K562 (cell line): ENCODE data around the gene UNC13A. TPM values are rescaled to one million over a fixed set of nuclear protein-coding genes. Genes with fewer than 3 reads are reported as not detected.

ENCODE experiments used
- ATAC-seq: fragments of 200-7000 bp; cut with Tn5 transposase; 3 replicates; pipeline ENCODE4 v1.9.1; 2020; ENCODE audit warnings: moderate library complexity
- BruUV-seq: library from RNA; stranded (reverse); fragments of 400-500 nt; replicated peaks from 2 replicates; lab custom pipeline; 2021; lab: Mats Ljungman, UMichigan
- CTCF ChIA-PET: fragments of 300-600 bp; formaldehyde crosslinking; extraction: SDS; loops from one replicate; lab custom pipeline; 2021; ENCODE audit warnings: low intra/inter-chr PET ratio; lab: Yijun Ruan, JAX
- POLR2A ChIA-PET: fragments of 300-600, 350-650 bp; sonication (Branson Sonifier 250); formaldehyde crosslinking; extraction: SDS; loops from one replicate; lab custom pipeline; 2021; ENCODE audit warnings: antibody characterized with exemption, inconsistent platforms; lab: Yijun Ruan, JAX
- DNase-seq, 4 experiments: peaks; one replicate each; pipeline versions ENCODE4 v3.0.0 to v3.0.0-alpha.2; 2011 to 2018; ENCODE audit warnings: low spot score in 3 of 4, mixed read lengths in 3 of 4; ENCODE audit errors: extremely low read depth in 1 of 4
- FAIRE-seq: peaks from 2 replicates; lab custom pipeline; 2011; peaks lifted over from hg19 to GRCh38; lab: Jason Lieb, UNC
- H2AFZ ChIP-seq: 2 replicates; pipeline ENCODE4 v1.6.0; 2011; ENCODE audit warnings: low read depth, low read length, control low read depth, inconsistent platforms
- H3K27ac ChIP-seq: fragments of 200-600 bp; 3 replicates; pipeline ENCODE4 v1.8.0; 2011; ENCODE audit warnings: low read depth, mild to moderate bottlenecking, control low read depth, inconsistent platforms, low read length, moderate library complexity, mixed read lengths; ENCODE audit errors: extremely low read depth
- H3K27me3 ChIP-seq, 2 experiments: fragments of 300-600 bp in 1 of 2; 2 replicates in 1 of 2; 3 replicates in 1 of 2; pipeline versions ENCODE4 v1.6.0 to v1.8.0; 2011; ENCODE audit warnings: inconsistent platforms in 2 of 2, low read length in 2 of 2, mild to moderate bottlenecking in 1 of 2, mixed read lengths in 1 of 2, moderate library complexity in 1 of 2; ENCODE audit not compliant: control insufficient read depth in 2 of 2, insufficient read depth in 2 of 2
- H3K36me3 ChIP-seq: fragments of 300-600 bp; 3 replicates; pipeline ENCODE4 v1.8.0; 2011; ENCODE audit warnings: mild to moderate bottlenecking, low read length, inconsistent platforms; ENCODE audit not compliant: control insufficient read depth, insufficient read depth
- H3K4me1 ChIP-seq, 2 experiments: fragments of 200-600 bp in 1 of 2; replicated peaks in 1 of 2; 2 replicates in 1 of 2; 3 replicates in 1 of 2; pipeline versions ENCODE4 v1.5.1 to v1.8.0; 2011; ENCODE audit warnings: inconsistent platforms in 2 of 2, low read length in 2 of 2, mild to moderate bottlenecking in 1 of 2, mixed read lengths in 1 of 2, moderate library complexity in 1 of 2; ENCODE audit not compliant: control insufficient read depth in 2 of 2, insufficient read depth in 2 of 2
- H3K4me2 ChIP-seq: 2 replicates; pipeline ENCODE4 v1.6.1; 2011; ENCODE audit warnings: low read length, control low read depth, inconsistent platforms, mixed read lengths; ENCODE audit not compliant: insufficient read depth
- H3K4me3 ChIP-seq: fragments of 200-600 bp; sonication (generic), shearing (Covaris generic); 2 replicates; pipeline ENCODE4 v1.5.1; 2016; ENCODE audit warnings: control low read depth, inconsistent platforms
- H3K79me2 ChIP-seq: fragments of 200-600 bp; 3 replicates; pipeline ENCODE4 v1.8.0; 2011; ENCODE audit warnings: low read length, inconsistent platforms; ENCODE audit not compliant: control insufficient read depth, insufficient read depth
- H3K9ac ChIP-seq, 2 experiments: 2 replicates each; pipeline versions ENCODE4 v1.6.0 to v1.6.1; 2011; ENCODE audit warnings: low read depth in 2 of 2, low read length in 2 of 2, control low read depth in 1 of 2, inconsistent platforms in 1 of 2, mild to moderate bottlenecking in 1 of 2, mixed read lengths in 1 of 2; ENCODE audit not compliant: insufficient read depth in 1 of 2
- H3K9me1 ChIP-seq: one replicate; pipeline ENCODE4 v1.6.0; 2011; ENCODE audit warnings: inconsistent platforms, mild to moderate bottlenecking, low read length, moderate library complexity; ENCODE audit not compliant: control insufficient read depth, insufficient read depth
- H3K9me3 ChIP-seq: replicated peaks from 2 replicates; pipeline ENCODE4 v1.5.1; 2011; ENCODE audit warnings: low read depth, low read length, inconsistent platforms; ENCODE audit not compliant: control insufficient read depth, insufficient read depth
- H4K20me1 ChIP-seq: replicated peaks from 2 replicates; pipeline ENCODE4 v1.6.1; 2011; ENCODE audit warnings: low read length, inconsistent platforms, mixed read lengths; ENCODE audit not compliant: control insufficient read depth, insufficient read depth
- BCOR ChIP-seq: fragments of 450-650 bp; IDR thresholded peaks from 2 replicates; pipeline ENCODE4 v1.6.1; 2016
- CBX3 ChIP-seq, 2 experiments: IDR thresholded peaks; 1 replicate in 1 of 2; 2 replicates in 1 of 2; pipeline ENCODE4 v1.6.1; 2012; ENCODE audit warnings: inconsistent platforms in 2 of 2, low read length in 2 of 2, borderline replicate concordance in 1 of 2, control low read depth in 1 of 2
- EWSR1 ChIP-seq: fragments of 450-650 bp; IDR thresholded peaks from 2 replicates; pipeline ENCODE4 v1.6.1; 2018; ENCODE audit warnings: borderline replicate concordance, mild to moderate bottlenecking, low read depth, moderate library complexity; ENCODE audit not compliant: partially characterized antibody
- PHF20 ChIP-seq: fragments of 450-650 bp; IDR thresholded peaks from 2 replicates; pipeline ENCODE4 v1.6.1; 2018; ENCODE audit not compliant: partially characterized antibody
- RBM25 ChIP-seq: fragments of 200-400 bp; formaldehyde crosslinking; IDR thresholded peaks from 2 replicates; pipeline ENCODE4 v1.6.1; 2018; ENCODE audit warnings: low read length, low read depth, moderate library complexity; ENCODE audit not compliant: severe bottlenecking
- RFX1 ChIP-seq: fragments of 450-650 bp; IDR thresholded peaks from 2 replicates; pipeline ENCODE4 v1.6.1; 2016; ENCODE audit warnings: mild to moderate bottlenecking, moderate library complexity
- SAFB ChIP-seq: fragments of 200-400 bp; formaldehyde crosslinking; IDR thresholded peaks from 2 replicates; pipeline ENCODE4 v1.6.1; 2017; ENCODE audit warnings: low read depth, low read length, borderline replicate concordance
- SAFB2 ChIP-seq: fragments of 200-400 bp; formaldehyde crosslinking; IDR thresholded peaks from 2 replicates; pipeline ENCODE4 v1.6.1; 2018; ENCODE audit warnings: borderline replicate concordance, low read length, low read depth, moderate library complexity; ENCODE audit not compliant: severe bottlenecking
- XRCC5 ChIP-seq: fragments of 200-400 bp; formaldehyde crosslinking; IDR thresholded peaks from 2 replicates; pipeline ENCODE4 v1.6.1; 2017; ENCODE audit warnings: low read depth, mild to moderate bottlenecking, low read length
- ZNF197 ChIP-seq: fragments of 200-800 bp; sonication (Bioruptor generic); IDR thresholded peaks from 2 replicates; pipeline ENCODE4 v1.6.1; 2016; ENCODE audit warnings: low read depth, missing genetic modification characterization, missing compliant biosample characterization
- ZNF253 ChIP-seq: fragments of 250-450 bp; sonication (Bioruptor Pico); conservative IDR thresholded peaks from 2 replicates; pipeline ENCODE4 v1.6.1; 2021; ENCODE audit warnings: mild to moderate bottlenecking
- ZNF384 ChIP-seq: IDR thresholded peaks from 2 replicates; pipeline ENCODE4 v1.6.1; 2012; ENCODE audit warnings: low read depth, low read length, improper control_type of control experiment
- ZNF436 ChIP-seq: fragments of 250-450, 450-650 bp; sonication (Bioruptor Pico); formaldehyde crosslinking; IDR thresholded peaks from 2 replicates; pipeline ENCODE4 v1.7.0; 2020; ENCODE audit warnings: mild to moderate bottlenecking
- ZNF561 ChIP-seq: fragments of 450-650 bp; formaldehyde crosslinking; conservative IDR thresholded peaks from 2 replicates; pipeline ENCODE4 v1.4.0; 2020; ENCODE audit warnings: mild to moderate bottlenecking, moderate library complexity
- WGBS: fragments of 100-300 bp; shearing (Covaris generic); methylation state at CpG from one replicate; pipeline ENCODE4 v1.1.6; 2016; ENCODE audit warnings: low coverage, mixed read lengths; ENCODE audit not compliant: insufficient coverage; ENCODE audit errors: missing lambda C conversion rate; 5-methylcytosine and 5-hydroxymethylcytosine counted together
- in situ Hi-C: fragments of 300-500 bp; cut with MboI; formaldehyde crosslinking; loops from 4 replicates; pipeline ENCODE4 v1.15.0; 2018; ENCODE audit warnings: inconsistent platforms, mixed read lengths
- intact Hi-C: fragments of 100-400 bp; cut with micrococcal nuclease; formaldehyde crosslinking; loops from 2 replicates; pipeline ENCODE4 v1.14.2; 2022
- polyA plus RNA-seq, 8 experiments: library from polyadenylated mRNA; depleted of rRNA in 4 of 8; stranded (reverse) in 5 of 8; unstranded in 3 of 8; fragments of >200 nt; fragmentation: Nextera tagmentation in 2 of 8; fragmentation: Illumina TruSeq in 1 of 8; extraction: Ambion mirVana in 2 of 8; extraction: Trizol in 1 of 8; gene quantifications; 2 replicates each; pipeline versions ENCODE4 v1.2.1 to v1.2.3, GENCODE V29; 2011 to 2014; ENCODE audit warnings: inconsistent platforms in 1 of 8, missing spikeins in 1 of 8
- total RNA-seq, 7 experiments: library from RNA; depleted of rRNA in 6 of 7; stranded (reverse); fragments of >200 nt in 6 of 7; fragmentation: Illumina TruSeq in 2 of 7; extraction: Trizol in 2 of 7; gene quantifications; 2 replicates each; pipeline versions ENCODE4 v1.2.1 to v1.2.3, GENCODE V29; 2011 to 2021; ENCODE audit warnings: low replicate concordance in 1 of 7
- TF ChIP-seq, protein P1 (sequence below): fragments of 250-450 bp; sonication (Bioruptor Pico); IDR thresholded peaks from 2 replicates; pipeline ENCODE4 v1.4.0; 2020; ENCODE audit warnings: mild to moderate bottlenecking, moderate library complexity, borderline replicate concordance
- TF ChIP-seq, protein P2 (sequence below): fragments of 450-650 bp; IDR thresholded peaks from 2 replicates; pipeline ENCODE4 v1.6.1; 2016; ENCODE audit warnings: low read depth, mild to moderate bottlenecking, moderate library complexity
- TF ChIP-seq, protein P3 (sequence below): fragments of 250-450 bp; sonication (Bioruptor Pico); IDR thresholded peaks from 2 replicates; pipeline ENCODE4 v1.5.0; 2021; ENCODE audit warnings: mild to moderate bottlenecking, moderate library complexity

Gene UNC13A
- total and polyA plus RNA-seq, 9 of the 15 experiments (the other 6 are each of a cell fraction or from before 2014, with no cell fraction given): 0.03 to 1.0 (median 0.25) TPM

DNA sequence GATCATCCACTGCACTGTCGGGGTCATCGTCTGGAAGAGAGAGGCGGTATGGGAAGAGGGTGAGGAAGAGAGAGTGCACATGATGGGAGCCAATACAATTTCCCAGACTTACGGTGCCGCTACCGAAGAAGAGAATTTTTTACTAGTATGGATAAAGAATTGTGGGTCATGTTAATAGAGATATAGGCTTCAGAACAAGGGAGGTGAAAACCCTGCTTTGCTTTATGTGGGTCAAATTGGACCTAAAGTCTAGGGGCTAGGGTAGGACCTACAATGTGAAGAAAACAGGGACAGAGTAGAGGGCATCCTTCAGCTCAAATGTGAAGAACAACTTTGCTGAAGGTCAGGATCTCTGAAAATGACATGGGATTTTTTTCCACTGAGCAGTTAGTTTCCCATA, 29.9 kb downstream of the UNC13A start:
- 36% methylated on average over 6 of the region's 6 CpGs for WGBS
- DNase-seq: no peak
- intact Hi-C loops (no loop called here), in situ Hi-C loops (no loop called here)
- no peak for FAIRE-seq
- Histone ChIP-seq H3K4me2 (no peak overlapping the region), H3K27me3 (peaks cover 7 to 48% of the 10 kb centered on the region in 2 experiments; a peak in 4 of 5 replicates), H3K9ac (no peak overlapping the region; a peak in 1 of 4 replicates), H3K4me1 (peaks cover 0 to 16% of the 10 kb centered on the region in 2 experiments; a peak in 2 of 5 replicates), H3K9me1 (no peaks in the 10 kb centered on the region), H4K20me1 (no peaks in the 10 kb centered on the region; the same call in 1 of the 2 replicates), H2AFZ (no peak overlapping the region), H3K9me3 (no peaks in the 10 kb centered on the region), H3K27ac (no peak overlapping the region), H3K4me3 (no peak overlapping the region), H3K79me2 (no peaks in the 10 kb centered on the region), H3K36me3 (no peaks in the 10 kb centered on the region)
- ChIA-PET CTCF (no interaction called here), POLR2A (interaction anchor here (1.0 kb wide), 1 partner anchor 13 kb away, joined by 4 read pairs; no protein-coding TSS in a partner anchor)
- no TSS peak for BruUV-seq
- ATAC-seq: no peak
- TF ChIP-seq ZNF197 (CRISPR knock-in tag) (no peak), ZNF253 (CRISPR knock-in tag) (no peak), PHF20 (no peak), XRCC5 (no peak), RFX1 (no peak), SAFB (no peak), BCOR (peak; percentile 95), RBM25 (peak; percentile 95), CBX3 (IDR thresholded peaks at IDR 0.05; ENCODE audit: borderline replicate concordance in 1 of 2, low read length in 2 of 2) (peak in 1 of 2 experiments; percentile 48; a peak in 1 of 3 replicates), EWSR1 (no peak), ZNF436 (CRISPR knock-in tag) (no peak), ZNF561 (CRISPR knock-in tag) (no peak), ZNF384 (no peak), SAFB2 (no peak)
- TF ChIP-seq, protein P1, sequence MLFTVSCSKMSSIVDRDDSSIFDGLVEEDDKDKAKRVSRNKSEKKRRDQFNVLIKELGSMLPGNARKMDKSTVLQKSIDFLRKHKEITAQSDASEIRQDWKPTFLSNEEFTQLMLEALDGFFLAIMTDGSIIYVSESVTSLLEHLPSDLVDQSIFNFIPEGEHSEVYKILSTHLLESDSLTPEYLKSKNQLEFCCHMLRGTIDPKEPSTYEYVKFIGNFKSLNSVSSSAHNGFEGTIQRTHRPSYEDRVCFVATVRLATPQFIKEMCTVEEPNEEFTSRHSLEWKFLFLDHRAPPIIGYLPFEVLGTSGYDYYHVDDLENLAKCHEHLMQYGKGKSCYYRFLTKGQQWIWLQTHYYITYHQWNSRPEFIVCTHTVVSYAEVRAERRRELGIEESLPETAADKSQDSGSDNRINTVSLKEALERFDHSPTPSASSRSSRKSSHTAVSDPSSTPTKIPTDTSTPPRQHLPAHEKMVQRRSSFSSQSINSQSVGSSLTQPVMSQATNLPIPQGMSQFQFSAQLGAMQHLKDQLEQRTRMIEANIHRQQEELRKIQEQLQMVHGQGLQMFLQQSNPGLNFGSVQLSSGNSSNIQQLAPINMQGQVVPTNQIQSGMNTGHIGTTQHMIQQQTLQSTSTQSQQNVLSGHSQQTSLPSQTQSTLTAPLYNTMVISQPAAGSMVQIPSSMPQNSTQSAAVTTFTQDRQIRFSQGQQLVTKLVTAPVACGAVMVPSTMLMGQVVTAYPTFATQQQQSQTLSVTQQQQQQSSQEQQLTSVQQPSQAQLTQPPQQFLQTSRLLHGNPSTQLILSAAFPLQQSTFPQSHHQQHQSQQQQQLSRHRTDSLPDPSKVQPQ (CRISPR knock-in tag): no peak
- TF ChIP-seq, protein P2, sequence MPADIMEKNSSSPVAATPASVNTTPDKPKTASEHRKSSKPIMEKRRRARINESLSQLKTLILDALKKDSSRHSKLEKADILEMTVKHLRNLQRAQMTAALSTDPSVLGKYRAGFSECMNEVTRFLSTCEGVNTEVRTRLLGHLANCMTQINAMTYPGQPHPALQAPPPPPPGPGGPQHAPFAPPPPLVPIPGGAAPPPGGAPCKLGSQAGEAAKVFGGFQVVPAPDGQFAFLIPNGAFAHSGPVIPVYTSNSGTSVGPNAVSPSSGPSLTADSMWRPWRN: no peak
- TF ChIP-seq, protein P3, sequence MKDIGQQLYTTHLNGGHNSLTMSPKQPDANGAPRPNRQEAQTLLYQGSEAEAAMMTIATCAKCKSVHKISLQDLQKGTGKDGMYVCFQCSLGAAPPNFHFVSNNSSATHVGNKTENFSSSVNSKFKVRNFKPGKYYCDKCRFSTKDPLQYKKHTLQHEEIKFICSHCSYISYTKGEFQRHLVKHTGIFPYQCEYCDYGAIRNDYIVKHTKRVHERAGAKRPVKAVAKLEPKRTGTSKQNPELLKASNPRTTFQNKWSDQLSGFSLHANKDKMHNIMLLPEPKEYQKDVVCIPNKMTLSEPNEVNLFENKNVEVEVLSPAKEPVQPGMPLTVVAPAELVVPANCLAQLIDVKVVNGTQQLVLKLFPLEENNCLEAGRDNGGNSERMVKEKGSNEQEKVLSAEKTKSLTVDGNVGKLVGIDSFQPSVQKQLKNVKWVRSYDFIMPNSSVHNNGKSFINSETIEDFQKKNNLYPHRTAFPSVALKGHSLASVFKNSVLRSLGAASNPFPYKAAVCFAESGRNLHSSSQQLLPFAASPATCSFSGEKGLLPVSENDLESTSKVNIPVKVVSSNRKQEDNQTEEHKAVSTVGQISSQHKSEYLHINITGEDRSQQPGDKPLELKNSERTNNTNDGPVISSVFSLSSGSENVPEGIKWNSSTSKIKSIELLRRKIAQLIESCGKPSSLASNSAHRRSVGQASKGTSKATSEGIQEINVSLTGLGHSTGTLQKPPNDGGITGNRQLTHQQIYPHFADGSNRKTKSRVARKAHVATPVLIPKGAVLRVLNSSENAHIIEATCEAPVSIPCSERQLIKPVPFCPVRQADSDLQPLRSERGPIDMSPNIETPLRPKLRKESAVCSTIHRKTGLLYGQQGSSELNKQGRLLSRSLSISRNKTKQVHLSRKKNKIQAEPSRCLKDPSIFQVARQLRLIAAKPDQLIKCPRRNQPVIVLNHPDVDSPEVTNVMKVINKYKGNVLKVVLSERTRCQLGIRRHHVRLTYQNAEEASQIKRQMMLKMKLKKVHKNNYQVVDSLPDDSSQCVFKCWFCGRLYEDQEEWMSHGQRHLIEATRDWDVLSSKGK: no peak
